Prostate gland (tissue), 2 donors: ENCODE results near the gene SCUBE1. TPM values are rescaled to one million over a fixed set of nuclear protein-coding genes. Genes with fewer than 3 reads are reported as not detected.

Source experiments
- DNase-seq: peaks from one replicate; pipeline ENCODE4 v3.0.0-alpha.2; 2019; ENCODE audit warnings: low spot score
- H3K27ac ChIP-seq, 2 donors: fragments of 200-600 bp; sonication (generic); 2 replicates each; pipeline ENCODE4 v1.5.1; 2017 to 2019
- H3K27me3 ChIP-seq: fragments of 200-600 bp; sonication (generic); replicated peaks from 2 replicates; pipeline ENCODE4 v1.5.1; 2019; ENCODE audit not compliant: insufficient read depth
- H3K36me3 ChIP-seq, 2 donors: fragments of 200-600 bp; sonication (generic); 1 replicate in 1 of 2; 2 replicates in 1 of 2; pipeline versions ENCODE4 v1.5.1 to v1.8.1; 2017 to 2019
- H3K4me1 ChIP-seq: fragments of 200-600 bp; sonication (generic); replicated peaks from 2 replicates; pipeline ENCODE4 v1.5.1; 2019
- H3K4me3 ChIP-seq, 2 donors: fragments of 200-600 bp; sonication (generic); 2 replicates each; pipeline ENCODE4 v1.5.1; 2017 to 2019
- H3K9me3 ChIP-seq: fragments of 200-600 bp; sonication (generic); 2 replicates; pipeline ENCODE4 v1.5.1; 2017
- POLR2A ChIP-seq: fragments of 450-650 bp; IDR thresholded peaks from one replicate; pipeline ENCODE4 v1.6.1; 2016; ENCODE audit warnings: antibody characterized with exemption, mild to moderate bottlenecking
- POLR2AphosphoS5 ChIP-seq: sonication (generic); formaldehyde crosslinking; IDR thresholded peaks from one replicate; pipeline ENCODE4 v1.6.1; 2017; ENCODE audit warnings: antibody characterized with exemption
- WGBS: methylation state at CpG from one replicate; pipeline ENCODE4 v1.1.5; 2018; 5-methylcytosine and 5-hydroxymethylcytosine counted together
- intact Hi-C: fragments of 100-400 bp; cut with DNase I; formaldehyde crosslinking; loops from one replicate; pipeline ENCODE4 v1.14.2; 2022
- total RNA-seq, 2 donors: library from RNA; depleted of rRNA; stranded (reverse); fragments of >200 nt; gene quantifications; one replicate each; pipeline ENCODE4 v1.1.0, GENCODE V29; 2016
- TF ChIP-seq, protein P1 (sequence below), 4 experiments: fragments of 200-600 bp in 2 of 4; fragments of 450-650 bp in 2 of 4; sonication (generic) in 2 of 4; IDR thresholded peaks; 1 replicate in 3 of 4; 2 replicates in 1 of 4; pipeline ENCODE4 v1.5.1; 2016 to 2019; ENCODE audit warnings: antibody characterized with exemption in 4 of 4, mild to moderate bottlenecking in 2 of 4, moderate library complexity in 2 of 4

The SCUBE1 gene
- total RNA-seq, 2 donors from 2014 or later: 0.68 to 23.5 TPM

DNA sequence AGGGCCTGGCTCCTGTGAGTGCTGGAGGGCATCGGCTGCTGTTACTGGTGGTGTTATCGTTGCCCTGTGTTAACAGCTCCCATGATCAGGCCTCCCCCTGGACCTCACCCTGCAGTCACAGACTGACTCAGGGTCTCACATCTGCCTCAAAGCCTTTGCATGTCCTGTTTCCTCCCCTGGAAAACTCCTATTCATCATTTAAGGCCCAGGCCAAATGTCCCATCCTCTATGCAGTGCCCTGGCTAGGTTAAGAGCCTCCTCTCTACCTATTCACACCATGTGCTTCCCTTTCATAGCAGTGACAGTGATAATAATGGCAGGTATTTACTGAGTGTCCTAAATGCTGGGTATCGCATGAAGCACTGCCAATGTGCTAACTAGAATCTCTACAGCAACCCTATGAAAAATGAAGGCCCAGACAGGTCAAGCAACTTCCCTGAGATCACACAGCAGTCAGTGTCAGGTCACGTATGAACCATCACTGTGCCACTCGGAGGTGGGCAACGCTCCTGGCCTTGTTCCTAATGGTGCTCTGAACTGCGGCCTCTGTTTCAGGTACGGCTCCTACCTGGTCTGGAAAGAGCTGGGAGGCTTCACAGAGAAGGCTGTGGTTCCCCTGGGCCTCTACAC, 182.6 kb downstream of the SCUBE1 start:
- 96% methylated on average over 8 of the region's 8 CpGs for WGBS
- intact Hi-C loops: no loop called here
- Histone ChIP-seq H3K36me3 (no peaks in the 10 kb centered on the region), H3K27me3 (no peaks in the 10 kb centered on the region), H3K9me3 (no peaks in the 10 kb centered on the region), H3K4me1 (peaks cover 4% of the 10 kb centered on the region), H3K27ac (no peak overlapping the region), H3K4me3 (no peak overlapping the region)
- no peak for TF ChIP-seq POLR2AphosphoS5
- TF ChIP-seq, protein P1, sequence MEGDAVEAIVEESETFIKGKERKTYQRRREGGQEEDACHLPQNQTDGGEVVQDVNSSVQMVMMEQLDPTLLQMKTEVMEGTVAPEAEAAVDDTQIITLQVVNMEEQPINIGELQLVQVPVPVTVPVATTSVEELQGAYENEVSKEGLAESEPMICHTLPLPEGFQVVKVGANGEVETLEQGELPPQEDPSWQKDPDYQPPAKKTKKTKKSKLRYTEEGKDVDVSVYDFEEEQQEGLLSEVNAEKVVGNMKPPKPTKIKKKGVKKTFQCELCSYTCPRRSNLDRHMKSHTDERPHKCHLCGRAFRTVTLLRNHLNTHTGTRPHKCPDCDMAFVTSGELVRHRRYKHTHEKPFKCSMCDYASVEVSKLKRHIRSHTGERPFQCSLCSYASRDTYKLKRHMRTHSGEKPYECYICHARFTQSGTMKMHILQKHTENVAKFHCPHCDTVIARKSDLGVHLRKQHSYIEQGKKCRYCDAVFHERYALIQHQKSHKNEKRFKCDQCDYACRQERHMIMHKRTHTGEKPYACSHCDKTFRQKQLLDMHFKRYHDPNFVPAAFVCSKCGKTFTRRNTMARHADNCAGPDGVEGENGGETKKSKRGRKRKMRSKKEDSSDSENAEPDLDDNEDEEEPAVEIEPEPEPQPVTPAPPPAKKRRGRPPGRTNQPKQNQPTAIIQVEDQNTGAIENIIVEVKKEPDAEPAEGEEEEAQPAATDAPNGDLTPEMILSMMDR (IDR thresholded peaks at IDR 0.05): no peak
- DNase-seq: no peak

DNA sequence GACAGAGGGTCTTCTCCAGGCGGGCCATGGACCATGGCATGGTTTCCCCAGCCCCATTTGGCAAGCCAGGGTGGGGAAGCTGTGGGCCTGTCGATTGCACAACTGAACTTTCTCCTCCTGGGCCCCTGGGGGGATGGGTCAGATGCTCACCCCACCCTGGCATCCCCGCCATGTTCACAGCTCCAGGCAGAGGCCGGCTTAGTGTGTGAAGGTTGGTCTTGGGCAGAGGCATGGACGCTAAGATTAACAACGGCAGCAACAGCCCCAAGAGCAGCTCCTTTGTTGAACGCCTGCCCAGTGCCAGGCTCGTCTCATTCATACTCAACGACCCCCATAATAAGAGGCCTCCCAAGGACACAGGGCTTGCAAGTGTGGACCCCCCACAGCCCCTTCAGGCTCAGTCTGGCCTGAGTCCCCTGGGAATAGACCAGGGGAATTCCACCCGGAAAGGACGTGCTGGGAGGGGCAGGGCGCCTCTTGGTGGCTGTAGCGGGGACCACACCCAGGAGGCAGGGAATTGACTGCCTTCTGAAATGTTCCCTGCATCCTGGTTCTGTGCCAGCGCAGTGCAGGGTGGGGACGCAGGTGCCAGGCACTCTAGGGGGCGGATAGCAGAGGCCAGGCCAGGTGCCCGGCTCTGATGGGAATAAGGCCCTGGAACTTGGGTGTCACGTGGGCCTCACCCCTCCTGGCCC, 183.5 kb downstream of the SCUBE1 start:
- intact Hi-C loops: no loop called here

DNA sequence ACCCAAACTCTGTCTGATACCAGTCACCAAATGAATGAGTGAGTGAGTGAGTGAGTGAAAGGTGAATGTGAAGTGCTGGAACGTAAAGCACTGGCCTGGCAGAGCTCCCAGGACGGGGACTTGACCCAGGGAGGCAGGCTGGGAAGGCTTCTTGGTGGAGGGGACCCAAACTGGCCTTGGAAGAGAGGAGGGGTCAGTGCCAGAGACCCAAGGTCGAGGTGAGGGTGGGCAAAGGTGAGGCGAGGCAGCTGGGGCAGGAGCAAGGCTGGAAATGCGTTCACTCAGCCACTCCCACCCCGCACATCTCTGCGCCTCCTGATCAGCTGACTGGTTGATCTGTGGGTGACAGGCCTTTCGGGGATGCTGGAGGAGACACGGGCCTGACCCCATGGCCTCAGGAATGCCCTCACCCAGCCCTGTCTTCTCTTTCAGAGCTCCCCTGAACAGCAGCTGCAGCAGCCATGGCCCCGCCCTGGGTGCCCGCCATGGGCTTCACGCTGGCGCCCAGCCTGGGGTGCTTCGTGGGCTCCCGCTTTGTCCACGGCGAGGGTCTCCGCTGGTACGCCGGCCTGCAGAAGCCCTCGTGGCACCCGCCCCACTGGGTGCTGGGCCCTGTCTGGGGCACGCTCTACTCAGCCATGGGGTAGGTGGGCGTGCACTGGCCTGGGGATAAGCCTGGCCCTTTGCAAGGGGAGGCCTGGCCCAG, 184.2 kb downstream of the SCUBE1 start:
- H3K27me3 ChIP-seq: no peaks in the 10 kb centered on the region
- intact Hi-C loops: no loop called here
- WGBS: 89% methylated on average over 22 of the region's 24 CpGs
- H3K4me3 ChIP-seq: no peak overlapping the region
- H3K4me1 ChIP-seq: no peaks in the 10 kb centered on the region
- H3K36me3 ChIP-seq: no peaks in the 10 kb centered on the region
- no peaks in the 10 kb centered on the region for H3K9me3 ChIP-seq
- TF ChIP-seq, protein P1 (IDR thresholded peaks at IDR 0.05): no peak
- TF ChIP-seq POLR2AphosphoS5: no peak
- no peak for TF ChIP-seq POLR2A
- H3K27ac ChIP-seq: no peak overlapping the region
- DNase-seq: no peak

More for the DNA sequence above, 183.5 kb downstream of the SCUBE1 start:
- no peak overlapping the region for H3K27ac ChIP-seq
- no peaks in the 10 kb centered on the region for H3K9me3 ChIP-seq
- H3K27me3 ChIP-seq: no peaks in the 10 kb centered on the region
- H3K36me3 ChIP-seq: no peaks in the 10 kb centered on the region
- peaks cover under 1% of the 10 kb centered on the region for H3K4me1 ChIP-seq
- no peak overlapping the region for H3K4me3 ChIP-seq
- 56% methylated on average over 16 of the region's 18 CpGs for WGBS
- no peak for TF ChIP-seq POLR2A
- TF ChIP-seq, protein P1 (IDR thresholded peaks at IDR 0.05): peak in 2 of 4 experiments; percentile 29 to 34
- DNase-seq: no peak

DNA sequence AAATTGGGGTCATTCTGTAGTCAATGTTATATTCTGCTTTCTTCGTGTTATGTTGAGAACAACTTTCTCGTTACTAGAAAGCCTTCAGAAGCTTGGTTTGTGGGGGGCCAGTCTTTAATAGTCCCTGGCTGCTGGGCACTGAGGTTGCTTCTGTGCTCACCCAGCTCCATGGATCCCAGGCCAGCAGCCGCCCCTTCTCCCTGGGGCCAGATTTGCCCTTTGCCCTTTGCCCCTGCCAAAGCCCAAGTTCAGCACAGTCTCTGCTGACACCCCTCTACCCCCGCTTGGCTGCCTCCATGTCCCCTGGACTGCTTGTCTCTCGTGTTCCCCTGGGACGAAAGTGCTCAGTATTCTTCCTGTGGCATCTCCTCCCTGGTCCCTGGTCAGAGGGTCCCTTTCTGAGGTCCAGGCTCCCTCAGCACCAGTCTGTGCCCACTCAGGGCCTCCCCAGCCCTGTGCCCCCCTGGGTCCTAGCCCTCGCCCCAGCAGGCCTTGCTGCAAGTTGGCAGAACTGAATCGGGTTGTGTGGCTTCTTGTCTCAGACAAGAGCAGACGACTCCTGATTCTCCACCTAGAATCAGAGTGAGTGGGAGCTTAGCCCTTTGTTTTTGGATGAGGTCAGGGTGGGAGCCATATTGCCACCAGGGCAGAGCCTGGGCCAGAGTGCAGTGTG, 185.2 kb downstream of the SCUBE1 start:
- Histone ChIP-seq H3K4me3 (no peak overlapping the region), H3K4me1 (no peaks in the 10 kb centered on the region), H3K36me3 (no peaks in the 10 kb centered on the region), H3K27ac (no peak overlapping the region), H3K27me3 (no peaks in the 10 kb centered on the region), H3K9me3 (no peaks in the 10 kb centered on the region)
- DNase-seq: no peak
- intact Hi-C loops: no loop called here
- no peak for TF ChIP-seq POLR2AphosphoS5
- no peak for TF ChIP-seq POLR2A
- TF ChIP-seq, protein P1 (IDR thresholded peaks at IDR 0.05): no peak
- 78% methylated on average over 9 of the region's 9 CpGs for WGBS
